Esophagus squamous epithelium (tissue), 4 donors: ENCODE results near the gene HDGFL2.

ENCODE experiments used
- CTCF ChIP-seq, 6 experiments: fragments of 450-650 bp in 4 of 6; fragments of 200-600 bp in 2 of 6; sonication (generic) in 2 of 6; IDR thresholded peaks; one replicate each; pipeline ENCODE4 v1.5.1; 2016 to 2019; ENCODE audit warnings: antibody characterized with exemption in 6 of 6, mild to moderate bottlenecking in 4 of 6, moderate library complexity in 4 of 6
- POLR2A ChIP-seq, 4 donors: fragments of 450-650 bp; IDR thresholded peaks; one replicate each; pipeline ENCODE4 v1.6.1; 2017; ENCODE audit warnings: antibody characterized with exemption in 4 of 4, mild to moderate bottlenecking in 4 of 4, moderate library complexity in 3 of 4

GRCh38 chr19:4437103-4437502 is 35.0 kb upstream of the HDGFL2 start:
- TF ChIP-seq CTCF (IDR thresholded peaks at IDR 0.05): no peak
- TF ChIP-seq POLR2A (IDR thresholded peaks at IDR 0.05): no peak
